ENCODE data around the gene SPACA9.

Gene SPACA9

DNA sequence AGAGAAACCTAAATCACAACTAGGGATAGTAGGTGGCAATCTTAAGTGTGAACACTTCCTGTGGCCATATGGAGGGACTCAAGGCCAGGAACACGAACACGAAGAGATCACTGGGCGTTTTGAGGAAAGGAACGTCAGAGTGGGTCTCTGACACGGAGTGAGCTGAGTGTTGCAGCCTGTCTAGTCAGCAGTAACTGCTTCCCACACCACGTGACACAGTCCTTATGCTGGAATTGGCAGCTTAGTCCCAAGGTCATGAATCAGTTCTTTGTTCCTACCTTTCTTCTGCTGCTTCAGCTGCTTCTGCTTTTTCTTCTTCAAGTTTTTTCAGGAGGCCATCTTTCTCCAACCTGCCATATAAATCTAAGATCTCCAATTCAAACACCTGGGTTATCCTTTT lies 18.2 kb downstream of the SPACA9 start:
- ChIA-PET POLR2A (ENCODE audit: low non-redundant PET) (no interaction called here), CTCF (interaction anchor here (0.5 to 0.8 kb wide), 3 partner anchors 12 to 551 kb away, joined by 3 to 4 read pairs (median 3); no protein-coding TSS in a partner anchor)
- H3K27ac ChIP-seq = no peak overlapping the region
- TF ChIP-seq, protein P1, sequence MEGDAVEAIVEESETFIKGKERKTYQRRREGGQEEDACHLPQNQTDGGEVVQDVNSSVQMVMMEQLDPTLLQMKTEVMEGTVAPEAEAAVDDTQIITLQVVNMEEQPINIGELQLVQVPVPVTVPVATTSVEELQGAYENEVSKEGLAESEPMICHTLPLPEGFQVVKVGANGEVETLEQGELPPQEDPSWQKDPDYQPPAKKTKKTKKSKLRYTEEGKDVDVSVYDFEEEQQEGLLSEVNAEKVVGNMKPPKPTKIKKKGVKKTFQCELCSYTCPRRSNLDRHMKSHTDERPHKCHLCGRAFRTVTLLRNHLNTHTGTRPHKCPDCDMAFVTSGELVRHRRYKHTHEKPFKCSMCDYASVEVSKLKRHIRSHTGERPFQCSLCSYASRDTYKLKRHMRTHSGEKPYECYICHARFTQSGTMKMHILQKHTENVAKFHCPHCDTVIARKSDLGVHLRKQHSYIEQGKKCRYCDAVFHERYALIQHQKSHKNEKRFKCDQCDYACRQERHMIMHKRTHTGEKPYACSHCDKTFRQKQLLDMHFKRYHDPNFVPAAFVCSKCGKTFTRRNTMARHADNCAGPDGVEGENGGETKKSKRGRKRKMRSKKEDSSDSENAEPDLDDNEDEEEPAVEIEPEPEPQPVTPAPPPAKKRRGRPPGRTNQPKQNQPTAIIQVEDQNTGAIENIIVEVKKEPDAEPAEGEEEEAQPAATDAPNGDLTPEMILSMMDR (conservative IDR thresholded peaks at IDR 0.05; ENCODE audit: low read depth) = no peak
- no peak for DNase-seq (ENCODE audit: low spot score)

DNA sequence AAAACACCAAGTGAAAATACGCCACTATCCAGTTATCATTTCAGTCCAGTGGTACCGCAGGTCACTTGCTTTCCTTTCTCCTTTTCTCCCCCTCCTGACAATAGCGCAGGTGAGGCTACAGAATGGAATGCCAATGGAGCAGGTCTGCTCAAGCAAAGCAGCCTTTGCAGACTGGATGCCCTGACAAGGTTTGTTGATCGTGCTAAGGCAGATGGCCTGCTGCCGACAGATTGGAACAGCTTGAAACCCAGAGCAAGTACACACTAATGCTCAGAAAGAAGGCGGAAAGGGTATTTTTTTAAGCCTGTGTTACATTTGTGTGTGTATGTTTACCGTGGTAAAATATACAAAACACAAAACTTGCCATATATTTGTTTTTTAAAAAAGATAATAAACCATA lies 19.4 kb downstream of the SPACA9 start:
- POLR2A ChIA-PET (ENCODE audit: low non-redundant PET) = no interaction called here
- no peak for DNase-seq (ENCODE audit: low spot score)
- CTCF ChIA-PET = interaction anchor here (0.8 to 0.9 kb wide), 3 partner anchors 13 to 125 kb away, joined by 3 read pairs; no protein-coding TSS in a partner anchor
- no peak overlapping the region for H3K27ac ChIP-seq
- TF ChIP-seq, protein P1 (conservative IDR thresholded peaks at IDR 0.05; ENCODE audit: low read depth) = no peak

DNA sequence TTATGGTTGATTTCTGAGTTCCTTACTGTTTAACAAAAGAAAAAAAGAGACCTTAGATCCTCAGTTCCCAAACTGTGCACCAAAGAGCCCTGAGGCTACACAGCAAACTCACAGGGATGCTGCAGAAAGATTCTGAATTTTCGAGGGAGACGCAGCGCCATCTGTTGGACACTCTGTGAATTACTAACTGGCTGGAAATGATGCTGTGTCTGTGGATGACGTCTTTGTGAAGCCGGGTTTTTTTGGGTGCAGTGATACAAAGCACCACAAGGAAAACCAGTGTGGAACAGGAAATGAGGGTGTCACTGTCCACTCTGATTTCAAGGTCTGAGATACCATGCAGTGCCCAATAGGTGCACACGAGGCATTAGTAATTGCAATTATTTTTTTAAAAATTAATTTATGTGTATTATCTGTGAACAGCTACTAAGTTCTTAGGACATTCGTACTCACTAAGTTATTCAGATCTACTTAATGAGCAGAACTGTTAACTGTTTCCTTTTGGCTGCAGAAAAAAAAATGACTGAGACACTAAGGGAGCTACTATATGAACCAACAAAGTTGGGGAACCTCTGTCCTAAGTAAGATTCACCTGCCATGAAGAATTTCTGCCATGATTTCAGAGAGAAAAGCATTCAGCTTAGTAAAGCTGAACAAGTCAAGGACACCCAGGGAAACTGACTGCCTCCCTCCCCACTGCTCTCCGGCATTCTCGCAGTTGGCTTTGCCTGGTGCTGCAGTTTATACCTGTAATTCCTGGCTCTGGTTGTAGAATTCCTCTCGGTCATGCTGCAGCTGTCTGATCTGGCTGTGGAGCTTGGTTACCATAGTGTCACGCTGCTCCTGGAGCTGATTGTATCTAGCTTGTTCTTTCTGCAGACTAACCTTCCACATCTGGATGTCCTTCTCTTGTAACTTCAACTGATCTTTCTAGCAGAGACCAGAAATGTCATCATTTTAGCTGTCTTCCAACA lies 23.4 kb downstream of the SPACA9 start:
- ChIA-PET POLR2A (ENCODE audit: low non-redundant PET) (interaction anchor here (0.6 kb wide), 1 partner anchor 24 kb away, joined by 3 read pairs; the partner anchor contains the start of gene SPACA9), CTCF (interaction anchor here (0.6 to 2.0 kb wide), 28 partner anchors 9 to 1599 kb away, joined by 3 to 16 read pairs (median 4); partner anchors contain the start of genes AK8, GFI1B and SPACA9)
- TF ChIP-seq, protein P1 (conservative IDR thresholded peaks at IDR 0.05; ENCODE audit: low read depth) = peak; percentile 99
- DNase-seq (ENCODE audit: low spot score) = peak; percentile 95
- no peak overlapping the region for H3K27ac ChIP-seq

GRCh38 chr9:132903574-132904492 lies 25.1 kb downstream of the SPACA9 start:
- H3K27ac ChIP-seq = no peak overlapping the region
- DNase-seq (ENCODE audit: low spot score) = no peak
- TF ChIP-seq, protein P1 (conservative IDR thresholded peaks at IDR 0.05; ENCODE audit: low read depth) = no peak
- CTCF ChIA-PET = no interaction called here
- POLR2A ChIA-PET (ENCODE audit: low non-redundant PET) = no interaction called here

- peak overlapping the region; percentile 12 for H3K27ac ChIP-seq
- TF ChIP-seq, protein P1 (conservative IDR thresholded peaks at IDR 0.05; ENCODE audit: low read depth) = no peak
- no peak for DNase-seq (ENCODE audit: low spot score)
- POLR2A ChIA-PET (ENCODE audit: low non-redundant PET) = no interaction called here
- CTCF ChIA-PET = interaction anchor here (0.6 to 1.1 kb wide), 2 partner anchors 72 to 1996 kb away, joined by 3 read pairs; partner anchors contain the start of gene GFI1B
Observed at GRCh38 chr9:132905726-132906125, 27.0 kb downstream of the SPACA9 start.

DNA sequence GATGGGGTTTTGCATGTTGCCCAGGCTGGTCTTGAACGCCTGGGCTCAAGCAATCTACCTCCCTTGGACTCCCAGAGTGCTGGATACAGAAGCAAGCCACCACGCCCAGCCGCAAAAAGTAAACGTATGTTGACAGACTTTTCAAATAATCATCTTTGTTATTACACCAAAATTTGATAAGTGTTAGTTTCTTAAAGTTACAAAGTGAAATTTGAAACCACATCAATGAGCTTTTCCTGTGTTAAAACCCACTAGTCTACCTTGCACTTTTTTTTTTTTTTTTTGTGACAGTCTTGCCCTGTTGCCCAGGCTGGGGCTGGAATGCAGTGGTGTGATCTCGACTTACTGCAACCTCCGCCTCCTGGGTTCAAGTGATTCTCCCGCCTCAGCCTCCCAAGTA lies 29.9 kb downstream of the SPACA9 start:
- TF ChIP-seq, protein P1 (conservative IDR thresholded peaks at IDR 0.05; ENCODE audit: low read depth) = no peak
- DNase-seq (ENCODE audit: low spot score) = no peak
- CTCF ChIA-PET = interaction anchor here (0.6 kb wide), 3 partner anchors 255 to 672 kb away, joined by 3 to 5 read pairs (median 3); no protein-coding TSS in a partner anchor
- H3K27ac ChIP-seq = no peak overlapping the region
- POLR2A ChIA-PET (ENCODE audit: low non-redundant PET) = interaction anchor here (0.6 kb wide), 3 partner anchors 37 to 69 kb away, joined by 3 to 5 read pairs (median 4); no protein-coding TSS in a partner anchor
